HepG2 (cell line): ENCODE measurements around the gene SORBS2. TPM values are rescaled to one million over a fixed set of nuclear protein-coding genes. Genes with fewer than 3 reads are reported as not detected.

Experiments
- ARNT ChIP-seq: fragments of 450-650 bp; IDR thresholded peaks from 2 replicates; pipeline ENCODE4 v1.6.1; 2017
- CHD2 ChIP-seq: IDR thresholded peaks from 2 replicates; pipeline ENCODE4 v1.6.1; 2011; ENCODE audit warnings: low read depth, low read length, improper control_type of control experiment
- FOXK2 ChIP-seq: fragments of 450-650 bp; IDR thresholded peaks from 2 replicates; pipeline ENCODE4 v1.6.1; 2016
- HOXD1 ChIP-seq: sonication (generic); formaldehyde crosslinking; IDR thresholded peaks from 2 replicates; pipeline ENCODE4 v1.5.0; 2020; ENCODE audit warnings: missing genetic modification reagents
- KDM4B ChIP-seq: sonication (generic); formaldehyde crosslinking; IDR thresholded peaks from 2 replicates; pipeline ENCODE4 v1.4.0; 2020; ENCODE audit warnings: missing genetic modification reagents
- SMYD3 ChIP-seq: sonication (generic); formaldehyde crosslinking; IDR thresholded peaks from 2 replicates; pipeline ENCODE4 v1.8.1; 2023; ENCODE audit warnings: mild to moderate bottlenecking, missing genetic modification reagents
- SRSF9 ChIP-seq: fragments of 200-400 bp; formaldehyde crosslinking; IDR thresholded peaks from 2 replicates; pipeline ENCODE4 v1.6.1; 2018; ENCODE audit warnings: borderline replicate concordance, mild to moderate bottlenecking, low read depth, low read length; ENCODE audit not compliant: insufficient read depth, poor library complexity, severe bottlenecking
- SUZ12 ChIP-seq: fragments of 150-350 bp; IDR thresholded peaks from 2 replicates; pipeline ENCODE4 v1.6.1; 2014; ENCODE audit warnings: low read depth, low read length
- TBX3 ChIP-seq: fragments of 450-650 bp; IDR thresholded peaks from 2 replicates; pipeline ENCODE4 v1.6.1; 2017; ENCODE audit warnings: antibody characterized with exemption, mild to moderate bottlenecking, inconsistent platforms, borderline replicate concordance
- TERF1 ChIP-seq: sonication (generic); formaldehyde crosslinking; IDR thresholded peaks from 2 replicates; pipeline ENCODE4 v1.8.0; 2022; ENCODE audit warnings: mild to moderate bottlenecking, missing genetic modification reagents, moderate library complexity
- ZBTB21 ChIP-seq: sonication (generic); formaldehyde crosslinking; IDR thresholded peaks from 2 replicates; pipeline ENCODE4 v1.4.0; 2020; ENCODE audit warnings: missing genetic modification reagents
- ZNF20 ChIP-seq: sonication (generic); formaldehyde crosslinking; IDR thresholded peaks from 2 replicates; pipeline ENCODE4 v1.4.0; 2020; ENCODE audit warnings: mild to moderate bottlenecking, moderate library complexity, missing genetic modification reagents
- ZNF451 ChIP-seq: sonication (generic); formaldehyde crosslinking; IDR thresholded peaks from 2 replicates; pipeline ENCODE4 v1.5.0; 2020; ENCODE audit warnings: mild to moderate bottlenecking, missing genetic modification reagents
- ZNF512B ChIP-seq: sonication (generic); formaldehyde crosslinking; IDR thresholded peaks from 2 replicates; pipeline ENCODE4 v1.5.1; 2020; ENCODE audit warnings: missing genetic modification reagents, mild to moderate bottlenecking, borderline replicate concordance
- ZNF841 ChIP-seq: sonication (generic); formaldehyde crosslinking; IDR thresholded peaks from 2 replicates; pipeline ENCODE4 v1.8.1; 2023; ENCODE audit warnings: missing genetic modification reagents, borderline replicate concordance
- polyA plus RNA-seq, 8 experiments: library from polyadenylated mRNA; depleted of rRNA in 3 of 8; stranded (reverse) in 7 of 8; unstranded in 1 of 8; fragments of >200 nt; fragmentation: Illumina TruSeq in 4 of 8; extraction: Trizol in 4 of 8; gene quantifications; 2 replicates each; pipeline versions ENCODE4 v1.2.1 to v1.2.3, GENCODE V29; 2011 to 2016; ENCODE audit warnings: low read depth in 4 of 8, missing spikeins in 1 of 8, mixed read lengths in 1 of 8; ENCODE audit not compliant: insufficient read depth in 1 of 8
- total RNA-seq, 5 experiments: library from RNA; depleted of rRNA; stranded (reverse); fragments of >200 nt; fragmentation: Illumina TruSeq; extraction: Trizol; gene quantifications; 2 replicates each; pipeline ENCODE4 v1.2.3, GENCODE V29; 2016; ENCODE audit warnings: low read depth in 1 of 5
- TF ChIP-seq, protein P1 (sequence below): sonication (generic); formaldehyde crosslinking; IDR thresholded peaks from 2 replicates; pipeline ENCODE4 v1.4.0; 2020; ENCODE audit warnings: missing genetic modification reagents, mild to moderate bottlenecking, borderline replicate concordance
- TF ChIP-seq, protein P2 (sequence below): sonication (generic); formaldehyde crosslinking; IDR thresholded peaks from 2 replicates; pipeline ENCODE4 v1.4.0; 2020; ENCODE audit warnings: missing genetic modification reagents
- TF ChIP-seq, protein P3 (sequence below): sonication (generic); formaldehyde crosslinking; IDR thresholded peaks from 2 replicates; pipeline ENCODE4 v1.4.0; 2020; ENCODE audit warnings: missing genetic modification reagents, low read depth, mild to moderate bottlenecking, borderline replicate concordance

The SORBS2 gene
- total and polyA plus RNA-seq, 2 of the 13 experiments (the other 11 are each of a cell fraction or from before 2014, with no cell fraction given): 25.0 to 80.5 TPM

DNA sequence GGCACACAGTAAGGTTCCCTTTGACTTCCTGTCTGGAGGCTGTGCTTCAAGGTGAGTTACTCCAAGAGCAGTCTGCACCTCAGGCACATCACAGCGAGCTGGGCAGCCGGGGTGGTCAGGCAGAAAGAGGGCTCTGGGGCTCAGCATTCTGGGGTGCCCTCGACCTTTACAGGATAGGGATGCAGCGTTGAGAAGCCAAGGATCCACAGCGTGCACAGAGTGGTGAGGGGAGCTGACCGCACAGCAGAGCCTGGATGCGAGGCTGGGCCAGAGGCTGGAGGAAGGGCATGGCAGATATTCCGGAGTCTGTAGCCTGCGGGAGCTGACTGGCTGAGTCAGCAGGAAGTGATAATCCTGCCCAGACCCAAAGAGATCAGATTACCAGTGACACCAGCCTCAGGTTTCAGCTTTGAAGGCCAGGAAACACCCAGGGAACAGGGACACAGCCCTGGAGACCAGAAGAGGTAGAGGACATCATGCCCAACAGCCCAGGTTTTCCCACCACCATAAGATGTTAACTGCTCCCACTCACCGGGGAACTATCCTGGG lies 238.3 kb downstream of the SORBS2 start (continued):
- TF ChIP-seq ARNT (no peak), KDM4B (CRISPR knock-in tag) (no peak), SMYD3 (CRISPR knock-in tag) (no peak), TERF1 (CRISPR knock-in tag) (no peak), ZBTB21 (CRISPR knock-in tag) (no peak), ZNF20 (no peak), SRSF9 (no peak), HOXD1 (CRISPR knock-in tag) (no peak), ZNF512B (CRISPR knock-in tag) (no peak), ZNF841 (CRISPR knock-in tag) (no peak), FOXK2 (no peak), SUZ12 (no peak), TBX3 (no peak), ZNF451 (CRISPR knock-in tag) (no peak), CHD2 (no peak)
- TF ChIP-seq, protein P1, sequence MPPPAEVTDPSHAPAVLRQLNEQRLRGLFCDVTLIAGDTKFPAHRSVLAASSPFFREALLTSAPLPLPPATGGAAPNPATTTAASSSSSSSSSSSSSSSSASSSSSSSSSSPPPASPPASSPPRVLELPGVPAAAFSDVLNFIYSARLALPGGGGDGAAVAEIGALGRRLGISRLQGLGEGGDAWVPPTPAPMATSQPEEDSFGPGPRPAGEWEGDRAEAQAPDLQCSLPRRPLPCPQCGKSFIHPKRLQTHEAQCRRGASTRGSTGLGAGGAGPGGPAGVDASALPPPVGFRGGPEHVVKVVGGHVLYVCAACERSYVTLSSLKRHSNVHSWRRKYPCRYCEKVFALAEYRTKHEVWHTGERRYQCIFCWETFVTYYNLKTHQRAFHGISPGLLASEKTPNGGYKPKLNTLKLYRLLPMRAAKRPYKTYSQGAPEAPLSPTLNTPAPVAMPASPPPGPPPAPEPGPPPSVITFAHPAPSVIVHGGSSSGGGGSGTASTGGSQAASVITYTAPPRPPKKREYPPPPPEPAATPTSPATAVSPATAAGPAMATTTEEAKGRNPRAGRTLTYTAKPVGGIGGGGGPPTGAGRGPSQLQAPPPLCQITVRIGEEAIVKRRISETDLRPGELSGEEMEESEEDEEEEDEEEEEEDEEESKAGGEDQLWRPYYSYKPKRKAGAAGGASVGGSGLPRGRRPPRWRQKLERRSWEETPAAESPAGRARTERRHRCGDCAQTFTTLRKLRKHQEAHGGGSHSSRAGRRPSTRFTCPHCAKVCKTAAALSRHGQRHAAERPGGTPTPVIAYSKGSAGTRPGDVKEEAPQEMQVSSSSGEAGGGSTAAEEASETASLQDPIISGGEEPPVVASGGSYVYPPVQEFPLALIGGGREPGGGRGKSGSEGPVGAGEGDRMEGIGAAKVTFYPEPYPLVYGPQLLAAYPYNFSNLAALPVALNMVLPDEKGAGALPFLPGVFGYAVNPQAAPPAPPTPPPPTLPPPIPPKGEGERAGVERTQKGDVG (CRISPR knock-in tag): 0 out of 2 replicates have a peak, but pooled peaks have one; percentile 46
- TF ChIP-seq, protein P2, sequence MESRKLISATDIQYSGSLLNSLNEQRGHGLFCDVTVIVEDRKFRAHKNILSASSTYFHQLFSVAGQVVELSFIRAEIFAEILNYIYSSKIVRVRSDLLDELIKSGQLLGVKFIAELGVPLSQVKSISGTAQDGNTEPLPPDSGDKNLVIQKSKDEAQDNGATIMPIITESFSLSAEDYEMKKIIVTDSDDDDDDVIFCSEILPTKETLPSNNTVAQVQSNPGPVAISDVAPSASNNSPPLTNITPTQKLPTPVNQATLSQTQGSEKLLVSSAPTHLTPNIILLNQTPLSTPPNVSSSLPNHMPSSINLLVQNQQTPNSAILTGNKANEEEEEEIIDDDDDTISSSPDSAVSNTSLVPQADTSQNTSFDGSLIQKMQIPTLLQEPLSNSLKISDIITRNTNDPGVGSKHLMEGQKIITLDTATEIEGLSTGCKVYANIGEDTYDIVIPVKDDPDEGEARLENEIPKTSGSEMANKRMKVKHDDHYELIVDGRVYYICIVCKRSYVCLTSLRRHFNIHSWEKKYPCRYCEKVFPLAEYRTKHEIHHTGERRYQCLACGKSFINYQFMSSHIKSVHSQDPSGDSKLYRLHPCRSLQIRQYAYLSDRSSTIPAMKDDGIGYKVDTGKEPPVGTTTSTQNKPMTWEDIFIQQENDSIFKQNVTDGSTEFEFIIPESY (CRISPR knock-in tag): no peak
- TF ChIP-seq, protein P3, sequence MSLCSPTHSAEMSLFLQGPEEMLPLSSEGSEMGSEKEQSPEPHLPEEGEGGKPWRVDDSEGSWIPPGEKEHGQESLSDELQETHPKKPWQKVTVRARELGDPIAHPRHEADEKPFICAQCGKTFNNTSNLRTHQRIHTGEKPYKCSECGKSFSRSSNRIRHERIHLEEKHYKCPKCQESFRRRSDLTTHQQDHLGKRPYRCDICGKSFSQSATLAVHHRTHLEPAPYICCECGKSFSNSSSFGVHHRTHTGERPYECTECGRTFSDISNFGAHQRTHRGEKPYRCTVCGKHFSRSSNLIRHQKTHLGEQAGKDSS (CRISPR knock-in tag): no peak
